ENCODE measurements around the gene EFCAB14. TPM values are rescaled to one million over a fixed set of nuclear protein-coding genes. Genes with fewer than 3 reads are reported as not detected.
"Not testable (repeated sequence)": the region's sequence is repeated elsewhere in the genome, so short reads cannot be mapped to it uniquely, and the experiment has no call there.

Gene EFCAB14
- total and polyA plus RNA-seq, 2 experiments from 2014 or later = 23.3 to 49.0 TPM

DNA sequence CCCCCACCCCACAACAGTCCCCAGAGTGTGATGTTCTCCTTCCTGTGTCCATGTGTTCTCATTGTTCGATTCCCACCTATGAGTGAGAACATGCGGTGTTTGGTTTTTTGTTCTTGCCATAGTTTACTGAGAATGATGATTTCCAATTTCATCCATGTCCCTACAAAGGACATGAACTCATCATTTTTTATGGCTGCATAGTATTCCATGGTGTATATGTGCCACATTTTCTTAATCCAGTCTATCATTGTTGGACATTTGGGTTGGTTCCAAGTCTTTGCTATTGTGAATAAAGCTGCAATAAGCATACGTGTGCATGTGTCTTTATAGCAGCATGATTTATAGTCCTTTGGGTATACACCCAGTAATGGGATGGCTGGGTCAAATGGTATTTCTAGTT lies 67.8 kb downstream of the EFCAB14 start:
- H3K27me3 Mint-ChIP-seq (ENCODE audit: insufficient read depth, low read depth, poor library complexity); DNase-seq (ENCODE audit: low spot score); H3K4me2 ChIP-seq; H3K27ac ChIP-seq (ENCODE audit: low read depth); H3K4me1 Mint-ChIP-seq; H2AFZ ChIP-seq; H3K9me2 ChIP-seq (ENCODE audit: insufficient read depth); H3K79me2 ChIP-seq (replicated peaks; ENCODE audit: insufficient read depth); H3K4me3 ChIP-seq; H3K4me3 Mint-ChIP-seq; H3K27ac Mint-ChIP-seq; H4K20me1 ChIP-seq (replicated peaks; ENCODE audit: insufficient read depth); H3K27me3 ChIP-seq (ENCODE audit: insufficient read depth); ATAC-seq; H3K4me1 ChIP-seq (ENCODE audit: insufficient read depth); H3F3A ChIP-seq (replicated peaks; ENCODE audit: low read depth): not testable (repeated sequence)
- Mint-ChIP-seq H3K36me3 (ENCODE audit: low read depth) (peaks cover 77% of the 10 kb centered on the region), H3K9me3 (peaks cover 15% of the 10 kb centered on the region; the same call in 2 of the 3 replicates)
- H3K36me3 ChIP-seq (ENCODE audit: insufficient read depth) = peaks cover 19% of the 10 kb centered on the region

DNA sequence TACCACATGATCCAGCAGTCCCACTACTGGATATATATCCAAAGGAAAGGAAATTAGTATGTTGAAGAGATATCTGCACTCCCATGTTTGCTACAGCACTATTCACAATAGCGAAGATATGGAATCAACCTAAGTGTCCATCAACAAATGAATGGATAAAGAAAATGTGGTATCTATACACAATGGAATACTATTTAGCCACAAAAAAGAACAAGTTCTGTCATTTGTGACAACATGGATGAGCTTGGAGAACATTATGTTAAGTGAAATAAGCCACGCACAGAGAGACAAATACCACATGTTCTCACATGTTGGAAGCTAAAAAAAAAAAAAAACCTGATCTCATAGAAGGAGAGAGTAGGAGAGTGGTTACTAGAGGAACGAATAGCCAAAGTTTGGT lies 68.4 kb downstream of the EFCAB14 start:
- Mint-ChIP-seq H3K27me3 (ENCODE audit: insufficient read depth, low read depth, poor library complexity) (no peaks in the 10 kb centered on the region), H3K27ac (no peak overlapping the region), H3K9me3 (peaks cover 15% of the 10 kb centered on the region; the same call in 2 of the 3 replicates), H3K4me1 (no peaks in the 10 kb centered on the region), H3K36me3 (ENCODE audit: low read depth) (peaks cover 71% of the 10 kb centered on the region), H3K4me3 (no peak overlapping the region)
- Histone ChIP-seq H3K4me2 (no peak overlapping the region), H3K27me3 (ENCODE audit: insufficient read depth) (no peaks in the 10 kb centered on the region), H3K27ac (ENCODE audit: low read depth) (no peak overlapping the region), H3K4me1 (ENCODE audit: insufficient read depth) (no peaks in the 10 kb centered on the region), H3F3A (replicated peaks; ENCODE audit: low read depth) (no peaks in the 10 kb centered on the region), H2AFZ (no peak overlapping the region), H3K4me3 (no peak overlapping the region), H3K9me2 (ENCODE audit: insufficient read depth) (no peaks in the 10 kb centered on the region), H3K36me3 (ENCODE audit: insufficient read depth) (peaks cover 19% of the 10 kb centered on the region), H4K20me1 (replicated peaks; ENCODE audit: insufficient read depth) (no peaks in the 10 kb centered on the region), H3K79me2 (replicated peaks; ENCODE audit: insufficient read depth) (no peaks in the 10 kb centered on the region)
- DNase-seq (ENCODE audit: low spot score) = no peak
- ATAC-seq = no peak
- TF ChIP-seq NANOG (IDR thresholded peaks at IDR 0.05; ENCODE audit: borderline replicate concordance) (no peak), EZH2phosphoT487 (IDR thresholded peaks at IDR 0.05; ENCODE audit: unreplicated experiment) (no peak), STAT1 (IDR thresholded peaks at IDR 0.05; ENCODE audit: unreplicated experiment) (no peak), EZH2 (IDR thresholded peaks at IDR 0.05; ENCODE audit: low read depth, unreplicated experiment) (no peak), ZNF331 (CRISPR knock-in tag; IDR thresholded peaks at IDR 0.05; ENCODE audit: low read depth) (no peak), ZNF114 (CRISPR knock-in tag; IDR thresholded peaks at IDR 0.05) (no peak)
- TF ChIP-seq, protein P1, sequence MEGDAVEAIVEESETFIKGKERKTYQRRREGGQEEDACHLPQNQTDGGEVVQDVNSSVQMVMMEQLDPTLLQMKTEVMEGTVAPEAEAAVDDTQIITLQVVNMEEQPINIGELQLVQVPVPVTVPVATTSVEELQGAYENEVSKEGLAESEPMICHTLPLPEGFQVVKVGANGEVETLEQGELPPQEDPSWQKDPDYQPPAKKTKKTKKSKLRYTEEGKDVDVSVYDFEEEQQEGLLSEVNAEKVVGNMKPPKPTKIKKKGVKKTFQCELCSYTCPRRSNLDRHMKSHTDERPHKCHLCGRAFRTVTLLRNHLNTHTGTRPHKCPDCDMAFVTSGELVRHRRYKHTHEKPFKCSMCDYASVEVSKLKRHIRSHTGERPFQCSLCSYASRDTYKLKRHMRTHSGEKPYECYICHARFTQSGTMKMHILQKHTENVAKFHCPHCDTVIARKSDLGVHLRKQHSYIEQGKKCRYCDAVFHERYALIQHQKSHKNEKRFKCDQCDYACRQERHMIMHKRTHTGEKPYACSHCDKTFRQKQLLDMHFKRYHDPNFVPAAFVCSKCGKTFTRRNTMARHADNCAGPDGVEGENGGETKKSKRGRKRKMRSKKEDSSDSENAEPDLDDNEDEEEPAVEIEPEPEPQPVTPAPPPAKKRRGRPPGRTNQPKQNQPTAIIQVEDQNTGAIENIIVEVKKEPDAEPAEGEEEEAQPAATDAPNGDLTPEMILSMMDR (conservative IDR thresholded peaks at IDR 0.05; ENCODE audit: low read depth in 2 of 2) = no peak
- TF ChIP-seq, protein P2, sequence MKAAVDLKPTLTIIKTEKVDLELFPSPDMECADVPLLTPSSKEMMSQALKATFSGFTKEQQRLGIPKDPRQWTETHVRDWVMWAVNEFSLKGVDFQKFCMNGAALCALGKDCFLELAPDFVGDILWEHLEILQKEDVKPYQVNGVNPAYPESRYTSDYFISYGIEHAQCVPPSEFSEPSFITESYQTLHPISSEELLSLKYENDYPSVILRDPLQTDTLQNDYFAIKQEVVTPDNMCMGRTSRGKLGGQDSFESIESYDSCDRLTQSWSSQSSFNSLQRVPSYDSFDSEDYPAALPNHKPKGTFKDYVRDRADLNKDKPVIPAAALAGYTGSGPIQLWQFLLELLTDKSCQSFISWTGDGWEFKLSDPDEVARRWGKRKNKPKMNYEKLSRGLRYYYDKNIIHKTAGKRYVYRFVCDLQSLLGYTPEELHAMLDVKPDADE (IDR thresholded peaks at IDR 0.05) = no peak
- TF ChIP-seq, protein P3, sequence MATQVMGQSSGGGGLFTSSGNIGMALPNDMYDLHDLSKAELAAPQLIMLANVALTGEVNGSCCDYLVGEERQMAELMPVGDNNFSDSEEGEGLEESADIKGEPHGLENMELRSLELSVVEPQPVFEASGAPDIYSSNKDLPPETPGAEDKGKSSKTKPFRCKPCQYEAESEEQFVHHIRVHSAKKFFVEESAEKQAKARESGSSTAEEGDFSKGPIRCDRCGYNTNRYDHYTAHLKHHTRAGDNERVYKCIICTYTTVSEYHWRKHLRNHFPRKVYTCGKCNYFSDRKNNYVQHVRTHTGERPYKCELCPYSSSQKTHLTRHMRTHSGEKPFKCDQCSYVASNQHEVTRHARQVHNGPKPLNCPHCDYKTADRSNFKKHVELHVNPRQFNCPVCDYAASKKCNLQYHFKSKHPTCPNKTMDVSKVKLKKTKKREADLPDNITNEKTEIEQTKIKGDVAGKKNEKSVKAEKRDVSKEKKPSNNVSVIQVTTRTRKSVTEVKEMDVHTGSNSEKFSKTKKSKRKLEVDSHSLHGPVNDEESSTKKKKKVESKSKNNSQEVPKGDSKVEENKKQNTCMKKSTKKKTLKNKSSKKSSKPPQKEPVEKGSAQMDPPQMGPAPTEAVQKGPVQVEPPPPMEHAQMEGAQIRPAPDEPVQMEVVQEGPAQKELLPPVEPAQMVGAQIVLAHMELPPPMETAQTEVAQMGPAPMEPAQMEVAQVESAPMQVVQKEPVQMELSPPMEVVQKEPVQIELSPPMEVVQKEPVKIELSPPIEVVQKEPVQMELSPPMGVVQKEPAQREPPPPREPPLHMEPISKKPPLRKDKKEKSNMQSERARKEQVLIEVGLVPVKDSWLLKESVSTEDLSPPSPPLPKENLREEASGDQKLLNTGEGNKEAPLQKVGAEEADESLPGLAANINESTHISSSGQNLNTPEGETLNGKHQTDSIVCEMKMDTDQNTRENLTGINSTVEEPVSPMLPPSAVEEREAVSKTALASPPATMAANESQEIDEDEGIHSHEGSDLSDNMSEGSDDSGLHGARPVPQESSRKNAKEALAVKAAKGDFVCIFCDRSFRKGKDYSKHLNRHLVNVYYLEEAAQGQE (IDR thresholded peaks at IDR 0.05; ENCODE audit: unreplicated experiment) = no peak
- TF ChIP-seq, protein P4, sequence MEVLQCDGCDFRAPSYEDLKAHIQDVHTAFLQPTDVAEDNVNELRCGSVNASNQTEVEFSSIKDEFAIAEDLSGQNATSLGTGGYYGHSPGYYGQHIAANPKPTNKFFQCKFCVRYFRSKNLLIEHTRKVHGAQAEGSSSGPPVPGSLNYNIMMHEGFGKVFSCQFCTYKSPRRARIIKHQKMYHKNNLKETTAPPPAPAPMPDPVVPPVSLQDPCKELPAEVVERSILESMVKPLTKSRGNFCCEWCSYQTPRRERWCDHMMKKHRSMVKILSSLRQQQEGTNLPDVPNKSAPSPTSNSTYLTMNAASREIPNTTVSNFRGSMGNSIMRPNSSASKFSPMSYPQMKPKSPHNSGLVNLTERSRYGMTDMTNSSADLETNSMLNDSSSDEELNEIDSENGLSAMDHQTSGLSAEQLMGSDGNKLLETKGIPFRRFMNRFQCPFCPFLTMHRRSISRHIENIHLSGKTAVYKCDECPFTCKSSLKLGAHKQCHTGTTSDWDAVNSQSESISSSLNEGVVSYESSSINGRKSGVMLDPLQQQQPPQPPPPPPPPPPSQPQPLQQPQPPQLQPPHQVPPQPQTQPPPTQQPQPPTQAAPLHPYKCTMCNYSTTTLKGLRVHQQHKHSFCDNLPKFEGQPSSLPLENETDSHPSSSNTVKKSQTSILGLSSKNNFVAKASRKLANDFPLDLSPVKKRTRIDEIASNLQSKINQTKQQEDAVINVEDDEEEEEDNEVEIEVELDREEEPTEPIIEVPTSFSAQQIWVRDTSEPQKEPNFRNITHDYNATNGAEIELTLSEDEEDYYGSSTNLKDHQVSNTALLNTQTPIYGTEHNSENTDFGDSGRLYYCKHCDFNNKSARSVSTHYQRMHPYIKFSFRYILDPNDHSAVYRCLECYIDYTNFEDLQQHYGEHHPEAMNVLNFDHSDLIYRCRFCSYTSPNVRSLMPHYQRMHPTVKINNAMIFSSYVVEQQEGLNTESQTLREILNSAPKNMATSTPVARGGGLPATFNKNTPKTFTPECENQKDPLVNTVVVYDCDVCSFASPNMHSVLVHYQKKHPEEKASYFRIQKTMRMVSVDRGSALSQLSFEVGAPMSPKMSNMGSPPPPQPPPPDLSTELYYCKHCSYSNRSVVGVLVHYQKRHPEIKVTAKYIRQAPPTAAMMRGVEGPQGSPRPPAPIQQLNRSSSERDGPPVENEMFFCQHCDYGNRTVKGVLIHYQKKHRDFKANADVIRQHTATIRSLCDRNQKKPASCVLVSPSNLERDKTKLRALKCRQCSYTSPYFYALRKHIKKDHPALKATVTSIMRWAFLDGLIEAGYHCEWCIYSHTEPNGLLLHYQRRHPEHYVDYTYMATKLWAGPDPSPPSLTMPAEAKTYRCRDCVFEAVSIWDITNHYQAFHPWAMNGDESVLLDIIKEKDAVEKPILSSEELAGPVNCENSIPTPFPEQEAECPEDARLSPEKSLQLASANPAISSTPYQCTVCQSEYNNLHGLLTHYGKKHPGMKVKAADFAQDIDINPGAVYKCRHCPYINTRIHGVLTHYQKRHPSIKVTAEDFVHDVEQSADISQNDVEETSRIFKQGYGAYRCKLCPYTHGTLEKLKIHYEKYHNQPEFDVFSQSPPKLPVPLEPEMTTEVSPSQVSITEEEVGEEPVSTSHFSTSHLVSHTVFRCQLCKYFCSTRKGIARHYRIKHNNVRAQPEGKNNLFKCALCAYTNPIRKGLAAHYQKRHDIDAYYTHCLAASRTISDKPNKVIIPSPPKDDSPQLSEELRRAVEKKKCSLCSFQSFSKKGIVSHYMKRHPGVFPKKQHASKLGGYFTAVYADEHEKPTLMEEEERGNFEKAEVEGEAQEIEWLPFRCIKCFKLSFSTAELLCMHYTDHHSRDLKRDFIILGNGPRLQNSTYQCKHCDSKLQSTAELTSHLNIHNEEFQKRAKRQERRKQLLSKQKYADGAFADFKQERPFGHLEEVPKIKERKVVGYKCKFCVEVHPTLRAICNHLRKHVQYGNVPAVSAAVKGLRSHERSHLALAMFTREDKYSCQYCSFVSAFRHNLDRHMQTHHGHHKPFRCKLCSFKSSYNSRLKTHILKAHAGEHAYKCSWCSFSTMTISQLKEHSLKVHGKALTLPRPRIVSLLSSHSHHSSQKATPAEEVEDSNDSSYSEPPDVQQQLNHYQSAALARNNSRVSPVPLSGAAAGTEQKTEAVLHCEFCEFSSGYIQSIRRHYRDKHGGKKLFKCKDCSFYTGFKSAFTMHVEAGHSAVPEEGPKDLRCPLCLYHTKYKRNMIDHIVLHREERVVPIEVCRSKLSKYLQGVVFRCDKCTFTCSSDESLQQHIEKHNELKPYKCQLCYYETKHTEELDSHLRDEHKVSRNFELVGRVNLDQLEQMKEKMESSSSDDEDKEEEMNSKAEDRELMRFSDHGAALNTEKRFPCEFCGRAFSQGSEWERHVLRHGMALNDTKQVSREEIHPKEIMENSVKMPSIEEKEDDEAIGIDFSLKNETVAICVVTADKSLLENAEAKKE (CRISPR knock-in tag; IDR thresholded peaks at IDR 0.05) = no peak
